Hippocampal formation (tissue), 2 donors: ENCODE measurements around the gene APBB2.
A peak's percentile ranks its signal among the peaks of the same experiment; 100 is the strongest.

ENCODE experiments used
- DNase-seq, 2 donors: peaks; one replicate each; lab custom pipeline; 2025; lab: John Stamatoyannopoulos, UW

Gene APBB2

DNA sequence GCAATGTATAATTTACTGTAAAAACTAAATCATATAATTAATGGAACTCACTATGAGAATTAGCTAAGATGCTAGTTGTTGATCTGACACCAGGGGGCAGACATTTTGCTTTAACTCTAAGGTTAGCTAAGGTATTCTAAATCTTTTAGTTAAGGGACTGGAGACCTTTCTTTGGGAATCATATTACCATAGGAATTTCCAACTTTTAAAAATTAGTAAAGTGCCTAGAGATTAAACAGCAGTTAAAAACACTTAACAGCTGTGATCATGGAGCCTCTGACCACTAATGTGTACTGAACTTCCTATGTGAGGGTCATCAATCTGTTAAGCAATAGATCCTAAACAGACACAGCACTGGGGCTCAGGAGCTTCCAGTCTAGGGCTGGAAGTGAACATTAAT lies 238.0 kb downstream of the APBB2 start:
- DNase-seq, result peak in 1 of 2 donors; percentile 6

DNA sequence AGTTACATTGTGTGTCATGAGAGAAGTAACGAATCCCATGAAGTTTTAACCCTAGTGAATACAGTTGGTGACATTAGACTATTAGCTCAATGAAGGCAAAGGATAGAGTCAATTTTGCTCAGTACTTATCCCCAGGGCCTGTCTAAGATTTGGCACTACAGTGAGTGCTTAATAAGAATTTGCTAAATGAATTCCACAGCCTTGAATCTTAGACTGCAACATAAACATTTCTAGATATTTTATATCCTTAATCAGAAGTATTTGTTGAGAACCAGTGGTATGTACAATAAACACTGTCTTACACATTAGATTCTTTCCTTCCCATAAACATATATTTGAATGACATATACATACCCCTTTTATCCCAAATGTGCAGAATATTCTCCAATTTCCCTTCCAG lies 241.6 kb downstream of the APBB2 start:
- no peak for DNase-seq

DNA sequence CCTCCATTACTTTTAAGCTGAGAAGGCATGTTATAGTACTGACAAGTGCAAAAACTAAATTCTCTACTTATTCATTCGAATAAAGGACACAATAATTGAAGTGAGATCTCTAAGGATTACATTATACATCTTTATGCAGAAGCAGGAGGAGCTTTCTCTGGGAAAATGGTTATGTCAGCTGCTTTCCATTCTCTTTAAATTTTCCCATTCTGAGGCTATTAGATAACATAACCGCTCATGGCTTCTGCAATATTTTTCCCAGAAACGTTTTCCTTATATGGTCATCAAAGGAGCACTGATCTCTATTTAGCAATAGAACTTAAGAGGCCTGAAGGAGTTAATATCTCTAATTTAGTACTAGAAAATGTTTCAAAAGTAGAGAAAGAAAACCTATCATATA lies 243.0 kb downstream of the APBB2 start:
- DNase-seq, result no peak

DNA sequence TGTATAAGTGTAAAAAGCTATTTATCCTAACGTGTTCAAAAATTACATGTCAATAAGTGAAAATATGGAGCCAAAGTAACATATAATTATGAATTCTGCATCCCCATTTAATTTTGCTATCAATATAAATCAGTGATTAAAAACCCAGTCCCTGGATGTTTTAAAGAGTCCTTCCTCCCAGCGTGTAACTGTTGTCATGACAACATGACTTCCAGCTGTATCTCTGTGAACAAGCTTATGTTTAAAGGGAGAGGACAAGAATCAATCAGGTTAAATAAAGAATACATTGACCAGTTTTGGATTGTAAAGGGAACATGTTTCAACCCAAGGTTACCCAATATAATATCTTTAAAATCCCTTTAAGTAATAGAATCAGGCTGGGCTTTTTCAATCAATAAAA lies 244.8 kb downstream of the APBB2 start:
- DNase-seq, result no peak

DNA sequence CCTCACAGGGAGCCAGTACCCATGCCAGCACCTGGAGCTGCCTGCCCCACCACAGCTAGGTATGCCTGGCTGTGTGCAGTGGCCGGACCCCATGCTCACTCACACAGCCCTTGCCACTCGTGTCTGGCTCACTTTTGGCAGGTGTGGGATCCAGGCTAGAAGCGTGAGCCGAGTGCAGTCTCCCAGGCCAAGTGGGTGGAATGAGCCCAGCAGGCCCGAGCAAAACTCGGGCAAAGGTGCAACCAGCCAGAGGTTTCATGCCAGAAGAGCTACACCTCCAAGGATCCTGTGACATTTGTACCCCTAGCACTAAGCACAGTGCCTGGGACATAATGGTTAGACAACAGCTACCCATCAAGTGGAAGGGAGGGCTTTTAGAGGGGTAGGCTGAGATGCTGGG lies 246.8 kb downstream of the APBB2 start:
- no peak for DNase-seq

DNA sequence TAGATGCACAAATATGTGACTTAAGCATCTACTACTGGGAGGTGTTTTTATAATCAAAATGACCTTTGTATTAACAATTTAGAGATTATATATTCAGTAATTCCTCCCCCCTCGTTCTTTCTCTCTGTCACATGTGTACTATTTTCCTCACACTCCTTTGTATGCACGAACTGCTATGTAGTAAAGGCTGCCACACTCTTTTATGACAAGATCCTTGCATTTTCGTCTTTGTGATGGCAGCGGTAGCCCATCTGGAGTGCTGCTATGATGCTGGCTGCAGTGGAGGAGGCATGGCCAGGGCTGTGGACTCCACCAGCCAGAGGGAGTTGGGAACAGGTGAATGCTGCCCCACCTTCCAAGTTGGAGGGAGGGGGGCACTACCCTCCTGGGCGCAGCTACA lies 248.3 kb downstream of the APBB2 start:
- no peak for DNase-seq

DNA sequence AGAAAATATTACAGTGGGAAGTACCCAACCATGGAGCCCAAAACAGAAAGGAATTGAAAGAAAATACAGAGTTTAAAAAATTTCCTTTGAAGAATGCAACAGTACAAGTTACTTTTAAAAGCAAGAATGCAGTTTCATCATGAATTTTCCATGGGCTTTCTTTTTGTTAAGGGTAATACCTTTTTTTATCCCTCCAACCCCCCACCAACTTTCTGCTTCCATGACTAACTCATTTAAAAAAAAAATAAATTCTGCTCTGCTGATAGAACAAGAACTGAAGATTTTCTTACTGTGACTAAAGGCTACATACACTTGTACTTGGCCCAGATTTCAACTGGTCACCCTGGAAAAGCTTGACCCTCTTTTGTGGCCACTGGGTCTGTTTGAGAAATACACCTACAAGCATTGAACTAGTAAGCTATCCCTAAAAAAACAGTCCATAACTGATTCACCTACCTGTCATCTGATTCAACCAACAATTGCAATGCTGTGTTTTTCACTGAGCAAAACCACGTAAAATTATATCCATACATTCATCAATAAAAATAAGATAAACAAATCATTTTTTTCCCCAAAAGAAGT lies 250.4 kb downstream of the APBB2 start:
- DNase-seq, result no peak

DNA sequence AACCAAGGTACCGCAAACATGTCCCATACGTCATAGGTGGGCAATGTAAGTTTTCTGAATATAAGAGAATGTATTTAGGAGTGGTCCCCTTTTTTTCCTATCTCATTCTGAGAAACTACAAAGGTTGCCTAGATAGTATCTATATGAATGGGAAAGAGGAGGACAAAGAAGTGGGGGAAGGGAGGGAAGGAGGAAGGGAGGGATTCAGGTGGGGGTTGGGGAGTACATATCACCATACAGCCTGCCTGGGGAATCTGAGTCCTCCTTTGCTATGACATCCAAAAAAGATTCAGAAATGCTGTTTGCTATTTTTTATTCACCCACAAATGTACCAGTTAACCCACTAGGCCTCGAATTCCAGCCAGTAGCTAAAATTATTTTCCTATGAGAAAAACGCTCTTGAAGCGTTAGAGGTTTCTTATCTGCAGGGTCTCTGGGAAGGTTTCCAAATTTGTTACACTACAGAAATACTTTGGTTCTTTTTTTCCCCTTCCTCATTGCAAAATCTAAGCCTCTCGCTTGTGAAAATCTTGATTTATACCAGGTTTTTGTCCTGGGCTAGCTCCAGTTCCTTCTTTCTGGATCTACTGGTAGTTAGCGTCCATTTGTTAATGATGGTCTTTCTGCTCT lies 251.7 kb downstream of the APBB2 start:
- no peak for DNase-seq

DNA sequence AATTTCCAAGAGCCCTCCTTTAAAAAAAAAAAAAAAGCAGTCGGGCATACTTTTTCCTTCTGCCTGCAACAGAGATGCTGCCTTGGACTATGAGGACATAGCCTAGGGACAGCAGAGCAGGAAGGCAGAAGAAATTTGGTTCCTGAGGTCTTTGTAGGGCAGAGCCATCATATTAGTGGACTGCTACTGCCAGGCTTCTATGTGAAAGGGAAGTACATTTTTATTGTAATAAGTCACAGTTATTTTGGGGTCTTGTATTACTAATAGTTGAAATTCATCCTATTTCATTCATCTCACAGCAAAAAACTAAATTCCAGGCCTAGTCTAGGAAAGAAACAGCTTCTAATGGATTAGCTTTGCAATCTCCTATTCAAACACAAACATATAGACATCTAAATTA lies 253.4 kb downstream of the APBB2 start:
- DNase-seq, result no peak

DNA sequence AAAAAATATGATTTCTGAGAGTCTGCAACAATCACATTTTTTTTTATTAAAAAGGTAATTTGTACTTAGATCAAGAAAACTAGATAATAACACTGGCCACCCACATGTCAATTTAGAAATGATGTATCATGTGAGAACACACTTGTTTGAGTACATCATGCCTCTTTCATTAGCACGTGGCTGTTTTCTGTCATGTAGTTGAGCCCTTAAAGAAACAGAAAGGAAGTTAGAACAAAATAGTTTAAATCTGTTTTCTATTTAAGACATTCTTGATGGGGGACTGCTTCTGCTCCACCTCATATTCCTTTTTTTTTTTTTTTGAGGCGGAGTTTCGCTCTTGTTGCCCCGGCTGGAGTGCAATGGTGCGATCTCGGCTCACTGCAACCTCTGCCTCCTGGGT lies 257.1 kb downstream of the APBB2 start:
- DNase-seq, result no peak

DNA sequence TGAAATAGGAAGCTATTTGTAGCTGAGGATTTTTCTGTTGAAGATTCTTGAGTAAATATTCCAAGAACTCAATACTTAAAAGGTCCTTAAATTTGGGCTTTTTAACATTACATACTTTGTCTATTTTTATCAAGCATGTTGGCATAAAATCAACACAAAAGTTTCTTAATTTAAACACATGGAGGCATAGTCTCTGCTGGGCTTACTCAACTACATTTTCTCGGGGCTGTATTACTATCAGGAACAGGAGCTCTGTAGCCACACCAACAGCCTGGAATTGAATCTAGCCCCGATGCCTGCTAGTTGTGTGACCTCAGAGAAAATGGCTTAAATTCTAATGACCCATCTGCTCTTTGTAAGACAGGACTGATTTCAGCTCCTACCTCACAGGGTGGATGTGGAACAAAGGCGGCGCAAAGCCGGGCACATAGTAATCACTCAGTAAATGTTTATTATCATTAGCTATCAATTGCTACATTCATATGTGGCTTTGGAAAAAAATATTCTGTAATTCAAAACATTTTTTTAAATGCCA lies 257.6 kb downstream of the APBB2 start:
- no peak for DNase-seq

DNA sequence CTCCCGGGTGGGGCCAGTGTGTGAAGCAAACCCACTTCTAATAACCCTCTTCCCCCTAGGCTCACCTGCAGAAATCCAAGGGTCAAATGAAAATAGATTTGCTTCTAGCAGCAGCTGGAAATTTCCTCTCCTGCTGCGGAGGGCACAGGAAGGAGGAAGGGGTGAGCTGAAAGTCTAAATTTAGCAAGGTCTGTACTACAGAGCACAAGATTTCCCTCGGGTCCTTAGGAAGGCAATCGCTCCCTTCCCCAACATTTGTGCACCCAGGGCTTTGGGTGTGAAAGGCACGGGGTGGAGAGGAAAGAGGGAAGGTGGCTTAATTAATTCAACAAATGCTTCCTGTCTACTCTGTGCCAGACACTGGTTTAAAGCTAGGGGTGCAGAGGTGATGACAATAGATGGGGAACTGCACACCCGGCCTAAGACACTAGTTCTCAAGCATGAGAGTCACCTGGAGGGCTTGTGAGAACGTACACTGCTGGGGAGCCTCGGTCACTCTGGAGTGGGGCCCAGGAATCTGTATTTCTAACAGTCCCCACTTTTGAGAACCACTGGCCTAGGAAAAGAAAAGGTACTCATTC lies 260.2 kb downstream of the APBB2 start:
- DNase-seq, result no peak

DNA sequence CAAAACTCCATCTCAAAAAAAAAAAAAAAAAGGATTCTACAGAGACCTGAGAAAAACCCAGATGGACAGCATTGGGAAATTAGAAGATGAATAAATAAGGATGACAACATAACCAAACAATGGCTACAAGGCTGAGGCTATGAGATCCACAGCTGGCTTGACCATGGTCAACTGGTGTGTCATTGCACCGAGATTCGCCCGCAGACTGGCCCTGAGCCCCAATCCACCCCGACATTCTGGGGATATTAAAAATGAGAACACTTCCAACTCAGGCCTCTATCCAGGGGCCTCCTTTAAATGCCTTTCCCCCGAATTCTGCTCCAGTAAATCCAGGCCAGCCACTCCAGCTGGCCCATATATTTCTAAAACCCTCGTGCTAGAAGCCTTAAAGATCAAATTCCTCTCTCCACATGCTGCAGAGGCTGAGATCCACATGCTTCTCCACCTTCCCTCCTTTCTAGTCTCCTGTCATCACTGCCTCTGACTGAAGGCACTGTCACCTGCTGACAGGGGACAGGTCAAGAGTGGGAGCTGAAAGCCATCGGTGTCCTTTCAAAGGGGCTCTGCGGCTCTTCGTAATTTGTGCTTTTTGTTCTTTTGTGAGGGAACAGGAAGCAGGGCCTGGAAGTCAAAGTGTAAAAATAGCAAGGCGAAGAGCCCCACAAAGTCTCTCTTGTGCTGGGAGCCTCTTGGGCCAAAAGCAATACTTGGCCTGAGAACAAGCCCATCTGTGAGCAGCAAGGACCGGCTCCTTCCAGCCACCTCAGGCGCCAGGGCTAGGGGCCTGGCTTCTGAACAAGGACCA lies 260.9 kb downstream of the APBB2 start:
- DNase-seq, result peak in 1 of 2 donors; percentile 17

DNA sequence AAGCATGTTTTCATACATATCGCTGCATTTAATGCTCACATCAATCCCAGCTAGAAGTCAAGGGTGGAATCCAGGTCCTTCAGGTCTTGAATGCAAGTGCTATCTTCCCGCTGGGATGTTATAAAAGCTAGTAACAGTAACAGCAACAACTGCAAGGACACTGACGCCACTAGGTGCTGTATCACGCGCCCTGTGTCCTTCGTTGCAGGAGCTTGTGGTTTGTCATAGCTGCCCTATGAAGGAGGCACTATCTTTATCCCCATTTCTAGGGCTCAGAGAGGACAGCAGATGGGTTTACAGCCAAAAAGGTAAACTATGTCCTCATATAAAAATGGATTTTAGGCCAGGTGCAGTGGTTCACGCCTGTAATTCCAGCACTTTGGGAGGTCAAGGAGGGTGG lies 261.7 kb downstream of the APBB2 start:
- DNase-seq, result no peak

DNA sequence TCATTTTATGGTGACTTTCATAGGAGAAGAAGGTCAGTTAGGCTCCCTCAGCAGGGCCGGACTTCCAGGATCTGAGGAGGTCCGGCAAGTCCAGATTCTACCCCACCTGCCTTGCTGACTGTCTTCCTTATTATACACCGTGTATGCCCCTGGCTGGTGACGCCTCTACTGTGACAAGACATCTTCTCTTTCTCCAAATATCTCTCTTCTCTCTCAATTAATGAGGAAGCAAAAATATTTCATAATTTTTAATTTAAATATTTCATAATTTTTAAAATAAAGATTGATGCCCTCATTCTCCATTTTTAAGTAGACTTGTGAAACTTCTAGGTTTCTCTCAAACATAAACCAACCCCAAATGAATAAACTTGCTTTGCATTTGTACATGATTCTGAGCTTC lies 262.1 kb downstream of the APBB2 start:
- no peak for DNase-seq

DNA sequence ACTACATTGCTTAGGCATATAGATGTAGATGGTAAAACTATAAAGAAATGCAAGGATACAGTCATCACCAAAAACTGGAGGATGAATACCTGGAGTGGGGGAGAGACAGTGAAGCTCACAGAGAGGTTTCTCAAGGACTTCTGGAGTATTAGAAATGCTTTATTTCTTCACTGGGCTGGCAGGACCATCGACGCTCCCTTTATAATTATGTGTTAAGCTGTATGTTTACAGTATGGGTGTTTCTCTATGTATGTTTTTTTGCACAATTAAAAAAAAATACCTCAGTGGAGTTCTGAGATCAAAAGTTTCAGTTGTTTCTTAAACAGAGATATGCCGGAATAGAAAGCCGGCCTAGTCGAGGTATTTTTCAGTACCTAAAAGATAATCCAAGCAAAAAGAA lies 263.3 kb downstream of the APBB2 start:
- DNase-seq, result no peak

DNA sequence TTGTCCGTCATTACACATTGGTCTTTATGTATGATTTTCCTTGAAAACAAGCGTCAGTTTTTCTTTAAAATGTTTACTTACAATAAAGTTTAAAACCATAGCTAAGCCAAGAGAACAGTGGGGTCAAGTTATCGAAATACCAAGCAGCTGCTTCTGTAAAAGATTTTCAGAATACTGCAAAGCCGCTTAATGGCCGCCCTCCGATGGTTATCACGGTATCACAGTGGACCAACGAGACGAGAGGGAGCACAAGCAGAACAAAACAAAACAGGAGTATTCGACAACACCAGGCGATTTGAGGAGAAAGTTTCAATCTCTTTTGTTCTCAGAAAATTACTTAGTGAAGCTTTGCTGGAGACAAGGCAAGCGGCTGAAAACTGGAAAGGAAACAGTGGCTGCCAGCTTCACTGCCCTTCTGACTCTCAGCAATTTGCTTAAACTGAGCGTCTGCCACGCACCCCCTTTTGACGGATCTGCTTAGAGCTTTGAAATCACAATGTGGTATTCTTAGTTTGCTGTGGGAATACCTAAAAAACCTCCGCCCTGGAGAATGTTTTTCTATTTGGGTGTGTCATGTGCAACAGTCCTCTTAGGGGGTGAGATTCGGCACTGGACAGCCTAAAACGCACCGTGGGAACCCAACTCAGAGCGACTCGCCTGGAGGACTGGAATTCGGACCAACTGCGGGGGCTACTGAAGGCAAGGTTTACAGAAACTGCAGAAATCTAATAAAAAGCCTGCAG lies 264.8 kb downstream of the APBB2 start:
- DNase-seq, result no peak

DNA sequence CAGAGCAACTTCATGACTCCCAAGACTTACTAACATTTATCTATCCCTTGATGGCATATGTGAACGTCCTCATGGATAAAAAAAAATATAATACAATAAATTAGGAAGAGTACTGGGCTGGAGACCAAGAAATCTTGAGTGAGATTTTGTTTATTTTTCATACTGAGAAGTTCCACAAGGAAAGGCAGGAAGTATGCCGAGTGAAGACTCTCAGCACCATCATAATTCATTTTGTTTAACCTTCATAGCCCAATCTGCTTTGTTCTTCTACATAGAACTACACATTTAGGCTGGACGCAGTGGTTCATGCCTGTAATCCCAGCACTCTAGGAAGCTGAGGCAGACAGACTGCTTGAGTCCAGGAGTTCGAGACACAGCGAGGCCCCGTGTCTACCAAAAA lies 266.3 kb downstream of the APBB2 start:
- no peak for DNase-seq

DNA sequence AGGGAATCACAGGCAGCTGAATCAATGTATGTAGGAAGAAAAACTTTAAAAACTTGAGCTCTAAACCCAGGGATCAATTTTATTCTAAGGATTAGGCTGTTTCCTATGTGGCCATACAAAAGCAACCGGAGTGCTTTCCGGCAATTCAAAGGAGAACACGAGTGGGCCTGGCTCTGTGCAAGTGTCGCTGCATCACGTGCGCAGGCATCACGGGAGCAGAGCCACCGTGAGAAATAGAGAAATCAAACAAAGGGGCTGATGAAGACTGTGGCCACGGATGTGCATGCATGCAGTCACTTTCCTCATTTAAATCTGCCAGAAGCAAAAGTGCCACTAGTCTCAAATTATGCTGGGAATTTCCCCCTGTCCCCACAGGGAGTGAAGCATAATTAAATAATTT lies 267.7 kb downstream of the APBB2 start:
- no peak for DNase-seq

DNA sequence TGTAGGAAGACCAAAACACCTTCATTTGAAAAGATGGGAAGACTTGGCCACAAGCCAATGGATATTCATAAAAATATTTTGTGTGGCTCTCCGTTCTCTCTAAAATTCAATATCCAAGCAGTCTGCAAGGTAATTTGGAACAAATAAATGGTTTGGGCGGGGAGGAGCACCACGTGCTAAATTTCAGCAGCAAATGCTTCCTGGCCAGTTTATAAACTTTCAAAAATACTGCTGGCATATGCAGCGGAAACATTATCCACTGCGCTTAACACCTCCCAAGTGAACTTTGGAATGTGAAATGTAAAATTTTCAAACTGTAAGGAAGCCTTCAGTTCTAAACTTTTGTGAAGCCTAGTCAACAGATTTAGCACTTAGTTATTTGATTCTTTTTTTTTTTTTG lies 273.6 kb downstream of the APBB2 start:
- no peak for DNase-seq

DNA sequence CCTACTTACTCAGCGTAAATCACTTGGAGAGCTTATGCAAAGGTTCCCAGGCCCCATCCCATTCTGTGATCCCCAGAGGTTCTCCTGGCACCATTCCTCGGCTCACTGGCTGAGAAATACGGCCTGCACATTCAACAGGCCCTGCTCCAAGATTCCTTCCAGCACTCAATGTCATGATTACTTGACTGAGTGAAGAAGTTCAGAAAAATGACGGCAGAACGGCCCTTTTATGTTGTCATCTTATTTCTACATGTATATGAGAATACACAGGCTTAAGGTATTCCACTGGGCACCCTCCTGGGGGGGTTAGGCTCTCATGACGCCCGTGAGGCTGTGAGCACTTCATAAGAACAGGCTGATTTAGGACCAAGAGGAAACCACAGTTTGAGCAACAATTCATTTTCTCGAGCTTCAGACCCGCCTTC lies 274.0 kb downstream of the APBB2 start:
- DNase-seq, result no peak

DNA sequence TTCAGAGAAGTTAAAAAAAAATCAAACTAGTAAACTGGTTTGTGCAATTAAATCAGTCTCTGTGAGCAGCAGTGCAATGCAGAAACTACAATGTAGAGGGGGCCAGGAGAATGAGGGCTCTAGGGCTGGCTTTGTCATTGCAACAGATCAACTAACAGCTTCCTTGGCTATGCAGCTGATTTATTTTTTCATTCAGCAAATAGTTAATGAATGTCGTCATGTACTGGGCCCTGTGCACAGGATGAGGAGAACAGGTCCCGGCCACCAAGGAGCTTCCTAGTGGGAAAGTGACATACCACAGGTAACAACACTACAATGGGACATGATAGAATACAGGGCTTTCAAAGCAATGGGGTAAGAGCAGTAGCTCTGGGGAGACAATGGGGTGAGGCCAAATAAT lies 274.5 kb downstream of the APBB2 start:
- no peak for DNase-seq
